ENCODE data around the gene TLR2.

- no peak for TF ChIP-seq CTCF (IDR thresholded peaks at IDR 0.05)
- TF ChIP-seq POLR2A (IDR thresholded peaks at IDR 0.05), result no peak
Measured at GRCh38 chr4:153676984-153677383, 7.1 kb upstream of the TLR2 start.

Measured in esophagus squamous epithelium (tissue), 4 donors.